Endodermal cell (in vitro differentiated cells): ENCODE results near the gene ATP1A1. TPM values are rescaled to one million over a fixed set of nuclear protein-coding genes. Genes with fewer than 3 reads are reported as not detected.

ENCODE experiments used
- DNase-seq: peaks from one replicate; pipeline ENCODE4 v3.0.0-alpha.2; 2017
- H3K27ac ChIP-seq: 2 replicates; pipeline ENCODE4 v1.5.1; 2013; ENCODE audit warnings: mild to moderate bottlenecking, low read depth, low read length, moderate library complexity
- H3K27me3 ChIP-seq: 2 replicates; pipeline ENCODE4 v1.6.1; 2013; ENCODE audit warnings: mild to moderate bottlenecking, low read length, moderate library complexity; ENCODE audit not compliant: insufficient read depth, control insufficient read depth, poor library complexity, severe bottlenecking
- H3K36me3 ChIP-seq: 2 replicates; pipeline ENCODE4 v1.7.0; 2013; ENCODE audit warnings: mild to moderate bottlenecking, low read length, moderate library complexity; ENCODE audit not compliant: control insufficient read depth, insufficient read depth
- H3K4me1 ChIP-seq: one replicate; pipeline ENCODE4 v1.7.0; 2013; ENCODE audit warnings: low read length; ENCODE audit not compliant: control insufficient read depth, insufficient read depth
- H3K4me3 ChIP-seq: 2 replicates; pipeline ENCODE4 v1.5.1; 2013; ENCODE audit warnings: mild to moderate bottlenecking, low read length, moderate library complexity
- H3K9ac ChIP-seq: 2 replicates; pipeline ENCODE4 v1.6.1; 2013; ENCODE audit warnings: mild to moderate bottlenecking, low read length, moderate library complexity; ENCODE audit not compliant: poor library complexity, severe bottlenecking; ENCODE audit errors: extremely low read depth
- H3K9me3 ChIP-seq: 2 replicates; pipeline ENCODE4 v1.6.1; 2013; ENCODE audit warnings: mild to moderate bottlenecking, low read length, moderate library complexity; ENCODE audit not compliant: control insufficient read depth
- H3K27ac Mint-ChIP-seq: 2 replicates; pipeline ENCODE4 v1.8.0; 2020; ENCODE audit warnings: mixed read lengths
- H3K27me3 Mint-ChIP-seq: 2 replicates; pipeline ENCODE4 v1.8.0; 2021; ENCODE audit warnings: mild to moderate bottlenecking, mixed read lengths; ENCODE audit not compliant: insufficient read depth
- H3K36me3 Mint-ChIP-seq: 2 replicates; pipeline ENCODE4 v1.8.0; 2020; ENCODE audit warnings: low read depth, mixed read lengths
- H3K4me1 Mint-ChIP-seq: 2 replicates; pipeline ENCODE4 v1.8.0; 2020; ENCODE audit warnings: mixed read lengths
- H3K4me3 Mint-ChIP-seq: 2 replicates; pipeline ENCODE4 v1.8.0; 2020; ENCODE audit warnings: mild to moderate bottlenecking, moderate library complexity, mixed read lengths
- H3K9me3 Mint-ChIP-seq: 2 replicates; pipeline ENCODE4 v1.8.0; 2020; ENCODE audit warnings: mild to moderate bottlenecking, mixed read lengths
- CTCF ChIP-seq: fragments of 200-600 bp; sonication (generic); conservative IDR thresholded peaks from 2 replicates; pipeline ENCODE4 v1.5.0; 2021; ENCODE audit warnings: antibody characterized with exemption, mild to moderate bottlenecking
- WGBS, 2 experiments: methylation state at CpG; one replicate each; pipeline versions ENCODE4 v1.1.5 to v1.1.7; 2013; ENCODE audit warnings: missing lambda C conversion rate in 2 of 2, mixed read lengths in 1 of 2; ENCODE audit not compliant: insufficient coverage in 1 of 2, insufficient read length in 1 of 2; 5-methylcytosine and 5-hydroxymethylcytosine counted together
- total RNA-seq, 2 donors: library from RNA; stranded (reverse); fragmentation: NEBNext Ultra II Directional in 1 of 2; extraction: Animal tissue kit (Norgen Biotek cat#: 25700) in 1 of 2; gene quantifications; 2 replicates in 1 of 2; 3 replicates in 1 of 2; pipeline ENCODE4 v1.2.1, GENCODE V29; 2021

Gene ATP1A1
- total RNA-seq, 2 donors from 2014 or later, result 359 to 398 TPM

- no peaks in the 10 kb centered on the region for H3K27me3 ChIP-seq
- H3K9ac ChIP-seq, result no peak overlapping the region
- no peak for DNase-seq
- H3K4me1 Mint-ChIP-seq, result peaks cover 54% of the 10 kb centered on the region
- no peak for TF ChIP-seq CTCF
- H3K9me3 Mint-ChIP-seq, result no peaks in the 10 kb centered on the region
- peaks cover 11% of the 10 kb centered on the region for H3K36me3 Mint-ChIP-seq
- H3K9me3 ChIP-seq, result no peaks in the 10 kb centered on the region
- no peaks in the 10 kb centered on the region for H3K27me3 Mint-ChIP-seq
- H3K27ac Mint-ChIP-seq, result no peak overlapping the region
- no peak overlapping the region for H3K27ac ChIP-seq
- H3K4me3 Mint-ChIP-seq, result no peak overlapping the region
- no peaks in the 10 kb centered on the region for H3K36me3 ChIP-seq
- 83 to 90% methylated on average over 2 to 3 of the region's 3 CpGs for WGBS, 2 experiments
- peaks cover 18% of the 10 kb centered on the region for H3K4me1 ChIP-seq
- H3K4me3 ChIP-seq, result no peak overlapping the region
Observed at GRCh38 chr1:116412898-116413297, 39.9 kb downstream of the ATP1A1 start.

- 93 to 100% methylated on average over 1 to 2 of the region's 2 CpGs for WGBS, 2 experiments
- no peak overlapping the region for H3K27ac ChIP-seq
Observed at GRCh38 chr1:116413414-116413813, 40.4 kb downstream of the ATP1A1 start.

DNA sequence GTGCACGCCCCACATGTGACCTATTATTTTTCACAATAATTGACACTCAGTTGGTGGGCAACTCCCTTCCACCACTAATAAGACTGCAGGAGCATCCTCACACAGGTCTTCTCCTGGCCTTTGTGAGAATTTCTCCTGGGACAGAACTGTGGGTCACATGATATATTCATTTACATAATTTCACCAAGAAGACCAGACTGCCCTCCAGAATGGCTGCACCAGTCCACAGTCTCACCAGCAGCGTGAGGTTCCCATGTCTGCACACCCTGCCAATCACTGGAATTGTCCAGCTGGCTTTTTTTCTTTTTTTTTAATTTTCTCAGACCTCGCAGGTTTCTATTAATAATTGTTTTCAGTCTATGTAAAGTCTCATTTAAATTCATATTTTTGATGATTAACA lies 41.3 kb downstream of the ATP1A1 start:
- TF ChIP-seq CTCF, result no peak
- 94 to 100% methylated on average over 1 to 3 of the region's 3 CpGs for WGBS, 2 experiments
- Mint-ChIP-seq H3K4me3 (no peak overlapping the region), H3K27ac (no peak overlapping the region), H3K9me3 (no peaks in the 10 kb centered on the region), H3K36me3 (peaks cover 6% of the 10 kb centered on the region), H3K4me1 (peaks cover 56% of the 10 kb centered on the region), H3K27me3 (no peaks in the 10 kb centered on the region)
- no peak overlapping the region for H3K9ac ChIP-seq
- H3K27me3 ChIP-seq, result no peaks in the 10 kb centered on the region
- no peaks in the 10 kb centered on the region for H3K36me3 ChIP-seq
- no peak overlapping the region for H3K27ac ChIP-seq
- no peaks in the 10 kb centered on the region for H3K9me3 ChIP-seq
- peaks cover 23% of the 10 kb centered on the region for H3K4me1 ChIP-seq
- no peak overlapping the region for H3K4me3 ChIP-seq
- DNase-seq, result peak; percentile 24

More at GRCh38 chr1:116413414-116413813, 40.4 kb downstream of the ATP1A1 start:
- H3K27ac Mint-ChIP-seq, result no peak overlapping the region
- Histone ChIP-seq H3K27me3 (no peaks in the 10 kb centered on the region), H3K4me1 (peaks cover 23% of the 10 kb centered on the region), H3K36me3 (no peaks in the 10 kb centered on the region), H3K9me3 (no peaks in the 10 kb centered on the region), H3K9ac (no peak overlapping the region), H3K4me3 (no peak overlapping the region)
- H3K4me3 Mint-ChIP-seq, result no peak overlapping the region
- DNase-seq, result no peak
- peaks cover 56% of the 10 kb centered on the region for H3K4me1 Mint-ChIP-seq
- no peaks in the 10 kb centered on the region for H3K27me3 Mint-ChIP-seq
- no peak for TF ChIP-seq CTCF
- H3K9me3 Mint-ChIP-seq, result no peaks in the 10 kb centered on the region
- H3K36me3 Mint-ChIP-seq, result peaks cover 7% of the 10 kb centered on the region
